HG02870 (cell line): Measurements from ENCODE around the gene RPL9.
A peak's percentile ranks its signal among the peaks of the same experiment; 100 is the strongest.
"Not testable (repeated sequence)": the region's sequence is repeated elsewhere in the genome, so short reads cannot be mapped to it uniquely, and the experiment has no call there.

Experiments used
- ATAC-seq: cut with Tn5 transposase; IDR thresholded peaks from one replicate; pipeline ENCODE4 v1.9.1; 2021; ENCODE audit warnings: mild to moderate bottlenecking, moderate library complexity; ENCODE audit not compliant: unreplicated experiment

RPL9 gene

GRCh38 chr4:39458505-39459300 is at the start of gene RPL9, which contains the start of gene LIAS:
Gene RPL9, minus strand, starts transcription at chr4:39458922. Its CDS starts 483 bp downstream, at chr4:39458439.
Gene LIAS, plus strand, starts transcription at chr4:39459056. Its CDS starts 62 bp downstream, at chr4:39459118.
- peak; percentile 81 for ATAC-seq

DNA sequence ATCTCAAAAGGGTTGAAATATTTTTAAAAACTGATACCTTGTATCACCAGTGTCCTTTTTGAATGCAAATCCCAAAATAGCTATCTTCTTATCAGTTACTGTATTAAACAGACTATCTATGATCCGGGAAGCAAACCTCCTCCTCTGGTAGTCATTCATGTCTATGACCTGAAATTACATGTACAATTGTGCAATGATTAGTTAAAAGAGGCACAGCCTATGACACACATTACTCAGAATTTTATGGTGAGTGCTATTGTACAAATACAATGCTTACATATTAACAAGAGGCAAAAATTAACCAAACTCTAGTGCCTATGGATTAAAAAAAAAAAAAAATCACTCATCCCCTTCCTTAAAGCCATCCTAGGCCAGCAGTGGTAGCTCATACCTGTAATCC is 46.9 kb upstream of the RPL9 start:
- no peak for ATAC-seq

DNA sequence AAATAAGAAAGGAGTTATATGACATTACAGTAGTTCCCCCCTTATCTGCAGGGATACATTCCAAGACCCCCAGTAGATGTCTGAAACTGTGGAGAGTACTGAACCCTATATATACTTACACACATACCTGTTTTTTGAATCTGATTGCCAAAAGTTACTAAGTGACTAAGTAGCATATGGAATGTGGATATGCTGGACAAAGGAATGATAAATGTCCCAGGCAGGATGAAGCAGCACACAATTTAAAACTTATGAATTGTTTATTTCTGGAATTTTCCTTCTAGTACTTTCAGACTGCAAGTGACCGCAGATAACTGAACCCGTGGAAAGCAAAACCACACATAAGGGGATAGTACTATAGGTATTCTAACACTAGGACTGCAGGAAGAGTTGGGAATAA is 45.8 kb upstream of the RPL9 start:
- ATAC-seq = no peak

- not testable (repeated sequence) for ATAC-seq
These were observed 43.9 kb upstream of the RPL9 start for GRCh38 chr4:39502664-39503035.

GRCh38 chr4:39502019-39502663 is 43.4 kb upstream of the RPL9 start:
- no peak for ATAC-seq

DNA sequence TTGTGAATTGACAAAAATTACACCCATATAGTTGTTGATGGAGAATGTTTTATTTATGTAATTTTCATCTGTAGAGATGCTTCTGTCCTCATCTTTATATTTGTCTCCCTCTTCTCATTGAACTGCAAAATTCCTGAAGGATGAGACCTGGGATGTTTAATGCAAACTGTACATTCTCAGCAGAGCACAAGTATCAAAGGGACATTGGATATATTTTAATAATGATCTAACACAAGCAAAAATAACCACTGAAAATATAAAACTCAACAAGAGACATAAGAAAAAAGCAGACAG is 40.0 kb upstream of the RPL9 start:
- no peak for ATAC-seq

- ATAC-seq = no peak
These were observed 39.4 kb upstream of the RPL9 start for GRCh38 chr4:39497909-39498726.

GRCh38 chr4:39495446-39496213 is 36.9 kb upstream of the RPL9 start:
- ATAC-seq = no peak

DNA sequence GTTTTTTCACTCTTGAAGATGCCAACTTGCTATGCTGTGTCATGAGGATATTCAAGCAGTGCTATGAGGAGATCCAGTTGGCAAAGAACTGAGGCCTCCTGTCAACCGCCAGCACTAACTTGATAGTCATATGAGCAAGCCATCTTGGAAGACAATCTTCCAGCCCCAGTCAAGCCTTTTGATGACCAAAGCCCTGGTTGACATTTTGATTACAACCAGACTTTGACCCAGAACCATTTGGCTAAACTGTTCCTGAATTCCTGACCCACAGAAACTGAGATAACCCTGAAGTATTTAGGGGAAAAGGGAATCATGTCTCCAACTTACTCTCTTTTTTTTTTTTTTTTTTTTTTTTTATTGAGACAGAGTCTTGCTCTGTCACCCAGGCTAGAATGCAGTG is 35.6 kb upstream of the RPL9 start:
- ATAC-seq = no peak

DNA sequence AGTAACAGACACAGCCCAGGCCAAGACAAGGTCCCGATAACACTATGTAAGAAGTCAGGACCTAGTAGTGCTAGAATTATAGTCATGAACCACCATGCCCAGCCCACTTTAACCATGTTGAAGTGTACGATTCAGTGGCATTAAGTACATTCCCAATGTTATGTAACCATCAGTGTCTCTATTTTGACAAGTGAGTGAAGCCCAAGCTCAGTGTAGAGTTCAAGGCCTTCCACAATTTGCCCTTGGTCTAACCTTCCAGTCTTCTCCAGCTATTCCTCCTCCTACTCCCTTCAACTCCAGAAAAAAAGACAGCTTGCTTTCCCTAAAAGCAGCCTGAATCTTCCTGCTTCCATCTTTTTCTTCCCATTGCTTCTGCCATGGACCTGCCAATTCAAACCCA is 31.6 kb upstream of the RPL9 start:
- ATAC-seq = no peak

DNA sequence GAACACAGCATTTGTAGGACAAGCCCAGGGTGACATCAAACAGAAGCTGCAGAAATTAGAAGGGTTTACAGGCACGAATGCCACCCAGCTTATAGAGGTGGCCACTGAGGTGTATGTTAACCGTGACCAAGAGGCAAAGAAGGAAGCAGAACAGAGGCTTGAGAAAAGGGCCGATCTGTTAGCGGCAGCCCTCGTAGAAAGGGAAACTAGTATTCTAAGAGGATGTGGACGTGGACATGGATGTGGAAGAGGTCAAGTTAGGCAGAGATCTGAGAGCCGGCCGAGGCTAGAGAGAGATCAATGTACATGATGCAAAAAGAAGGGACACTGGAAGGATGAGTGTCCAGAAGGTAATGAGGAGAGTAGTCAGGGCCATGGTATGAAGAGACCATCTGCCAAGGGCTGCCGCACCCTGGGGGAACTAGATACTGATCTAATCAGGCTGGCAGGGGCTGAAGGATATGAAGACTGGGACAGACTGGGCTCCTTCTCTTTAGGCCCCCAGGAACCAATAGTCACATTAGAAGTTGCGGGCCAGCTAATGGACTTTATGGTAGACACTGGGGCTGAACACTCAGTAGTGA is 27.6 kb upstream of the RPL9 start:
- no peak for ATAC-seq

GRCh38 chr4:39484582-39485272 is 26.0 kb upstream of the RPL9 start:
- ATAC-seq = no peak

- no peak for ATAC-seq
These were observed 22.4 kb upstream of the RPL9 start for GRCh38 chr4:39480902-39481695.

DNA sequence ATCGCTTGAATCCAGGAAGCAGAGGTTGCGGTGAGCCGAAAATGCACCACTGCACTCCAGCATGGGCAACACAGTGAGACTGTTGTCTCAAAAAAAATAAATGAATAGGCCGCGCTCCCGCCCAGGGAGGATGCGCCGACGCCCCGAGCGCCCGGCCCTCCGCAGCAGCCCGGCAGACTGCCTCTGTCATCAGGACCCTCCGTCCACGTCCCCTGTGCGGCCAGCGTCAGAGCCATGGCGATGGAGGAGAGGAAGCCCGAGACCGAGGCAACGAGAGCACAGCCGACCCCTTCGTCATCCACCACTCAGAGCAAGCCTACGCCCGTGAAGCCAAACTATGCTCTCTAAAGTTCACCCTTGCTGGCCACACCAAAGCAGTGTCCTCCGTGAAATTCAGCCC is 21.5 kb upstream of the RPL9 start:
- ATAC-seq = no peak

- ATAC-seq = no peak
These were observed 17.6 kb upstream of the RPL9 start for GRCh38 chr4:39476187-39476895.

- no peak for ATAC-seq
These were observed 13.7 kb upstream of the RPL9 start for GRCh38 chr4:39472396-39472795.

- no peak for ATAC-seq
These were observed 11.7 kb upstream of the RPL9 start for GRCh38 chr4:39470402-39470801.

GRCh38 chr4:39469429-39470077 is 10.8 kb upstream of the RPL9 start:
- peak; percentile 76 for ATAC-seq
